Measurements from ENCODE around the gene SOS1. TPM values are rescaled to one million over a fixed set of nuclear protein-coding genes. Genes with fewer than 3 reads are reported as not detected.
A peak's percentile ranks its signal among the peaks of the same experiment; 100 is the strongest.

The SOS1 gene
- total and polyA plus RNA-seq, 2 of the 13 experiments (the other 11 are each of a cell fraction or from before 2014, with no cell fraction given): 20.8 to 60.4 TPM

DNA sequence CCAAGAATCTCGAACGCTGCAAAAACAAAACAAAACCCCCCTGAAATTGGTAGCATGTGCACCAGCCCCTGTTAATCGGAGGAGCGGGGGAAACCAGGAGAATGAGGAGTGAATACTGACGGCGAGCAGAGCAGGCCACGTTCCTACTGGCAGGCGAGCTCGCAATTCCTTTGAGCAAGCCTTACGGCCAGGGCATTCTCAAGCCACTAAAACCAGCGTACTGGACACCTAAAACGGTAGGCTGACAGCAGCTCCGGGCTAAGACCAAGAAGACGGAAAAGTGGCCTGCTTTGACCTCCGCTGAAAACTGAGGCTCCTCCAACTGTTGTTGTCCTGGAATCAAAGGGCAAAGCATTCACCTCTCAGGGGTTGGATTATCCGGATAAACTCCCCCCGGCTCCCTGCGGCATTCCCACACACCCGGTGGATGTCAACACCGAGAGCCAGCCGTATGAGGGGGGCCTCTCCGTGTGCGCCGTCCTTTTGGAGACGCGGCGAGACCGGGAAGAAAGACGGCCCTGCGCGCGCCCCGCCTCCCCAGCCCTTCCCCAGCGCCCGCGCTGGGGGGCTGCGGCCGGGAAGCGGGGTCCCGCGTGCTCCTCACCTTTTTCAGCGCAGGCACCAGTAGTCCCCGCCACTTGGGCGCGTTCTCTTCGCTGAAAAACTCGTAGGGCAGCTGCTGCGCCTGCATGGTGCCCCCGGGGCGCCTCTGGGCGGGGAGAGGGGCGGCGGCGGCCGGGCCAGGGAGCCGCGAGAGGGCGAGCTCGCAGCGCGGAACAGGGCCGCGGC is 925 bp downstream of the SOS1 start (continued):
- TF ChIP-seq FOXO1 (CRISPR knock-in tag; IDR thresholded peaks at IDR 0.05): peak; percentile 21; the same call in 1 of the 2 replicates
- 0 out of 2 replicates have a peak, but pooled peaks have one; percentile 72 for TF ChIP-seq ZNF260 (CRISPR knock-in tag; IDR thresholded peaks at IDR 0.05; ENCODE audit: borderline replicate concordance, low read depth)
- TF ChIP-seq, protein P1, sequence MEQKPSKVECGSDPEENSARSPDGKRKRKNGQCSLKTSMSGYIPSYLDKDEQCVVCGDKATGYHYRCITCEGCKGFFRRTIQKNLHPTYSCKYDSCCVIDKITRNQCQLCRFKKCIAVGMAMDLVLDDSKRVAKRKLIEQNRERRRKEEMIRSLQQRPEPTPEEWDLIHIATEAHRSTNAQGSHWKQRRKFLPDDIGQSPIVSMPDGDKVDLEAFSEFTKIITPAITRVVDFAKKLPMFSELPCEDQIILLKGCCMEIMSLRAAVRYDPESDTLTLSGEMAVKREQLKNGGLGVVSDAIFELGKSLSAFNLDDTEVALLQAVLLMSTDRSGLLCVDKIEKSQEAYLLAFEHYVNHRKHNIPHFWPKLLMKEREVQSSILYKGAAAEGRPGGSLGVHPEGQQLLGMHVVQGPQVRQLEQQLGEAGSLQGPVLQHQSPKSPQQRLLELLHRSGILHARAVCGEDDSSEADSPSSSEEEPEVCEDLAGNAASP (CRISPR knock-in tag; IDR thresholded peaks at IDR 0.05; ENCODE audit: borderline replicate concordance): no peak; the same call in 1 of the 2 replicates
- TF ChIP-seq PHF21A (CRISPR knock-in tag; IDR thresholded peaks at IDR 0.05): peak; percentile 30; the same call in 1 of the 2 replicates
- TF ChIP-seq ZNF572 (CRISPR knock-in tag; IDR thresholded peaks at IDR 0.05): peak; percentile 90
- TF ChIP-seq ATF7-NPFF (CRISPR knock-in tag; IDR thresholded peaks at IDR 0.05; ENCODE audit: low read depth): peak; percentile 48; the same call in 1 of the 2 replicates
- TF ChIP-seq ZNF788 (CRISPR knock-in tag; IDR thresholded peaks at IDR 0.05; ENCODE audit: borderline replicate concordance): peak; percentile 42; the same call in 1 of the 2 replicates
- peak; percentile 48; the same call in 1 of the 2 replicates for TF ChIP-seq MAFG (CRISPR knock-in tag; IDR thresholded peaks at IDR 0.05)
- peak; percentile 54; the same call in 1 of the 2 replicates for TF ChIP-seq ZNF777 (CRISPR knock-in tag; IDR thresholded peaks at IDR 0.05)
- peak; percentile 48; the same call in 1 of the 2 replicates for TF ChIP-seq ZNF878 (CRISPR knock-in tag; IDR thresholded peaks at IDR 0.05)
- 0 out of 2 replicates have a peak, but pooled peaks have one; percentile 61 for TF ChIP-seq ZNF841 (CRISPR knock-in tag; IDR thresholded peaks at IDR 0.05; ENCODE audit: borderline replicate concordance)
- TF ChIP-seq, protein P2, sequence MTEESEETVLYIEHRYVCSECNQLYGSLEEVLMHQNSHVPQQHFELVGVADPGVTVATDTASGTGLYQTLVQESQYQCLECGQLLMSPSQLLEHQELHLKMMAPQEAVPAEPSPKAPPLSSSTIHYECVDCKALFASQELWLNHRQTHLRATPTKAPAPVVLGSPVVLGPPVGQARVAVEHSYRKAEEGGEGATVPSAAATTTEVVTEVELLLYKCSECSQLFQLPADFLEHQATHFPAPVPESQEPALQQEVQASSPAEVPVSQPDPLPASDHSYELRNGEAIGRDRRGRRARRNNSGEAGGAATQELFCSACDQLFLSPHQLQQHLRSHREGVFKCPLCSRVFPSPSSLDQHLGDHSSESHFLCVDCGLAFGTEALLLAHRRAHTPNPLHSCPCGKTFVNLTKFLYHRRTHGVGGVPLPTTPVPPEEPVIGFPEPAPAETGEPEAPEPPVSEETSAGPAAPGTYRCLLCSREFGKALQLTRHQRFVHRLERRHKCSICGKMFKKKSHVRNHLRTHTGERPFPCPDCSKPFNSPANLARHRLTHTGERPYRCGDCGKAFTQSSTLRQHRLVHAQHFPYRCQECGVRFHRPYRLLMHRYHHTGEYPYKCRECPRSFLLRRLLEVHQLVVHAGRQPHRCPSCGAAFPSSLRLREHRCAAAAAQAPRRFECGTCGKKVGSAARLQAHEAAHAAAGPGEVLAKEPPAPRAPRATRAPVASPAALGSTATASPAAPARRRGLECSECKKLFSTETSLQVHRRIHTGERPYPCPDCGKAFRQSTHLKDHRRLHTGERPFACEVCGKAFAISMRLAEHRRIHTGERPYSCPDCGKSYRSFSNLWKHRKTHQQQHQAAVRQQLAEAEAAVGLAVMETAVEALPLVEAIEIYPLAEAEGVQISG (CRISPR knock-in tag; IDR thresholded peaks at IDR 0.05): 0 out of 2 replicates have a peak, but pooled peaks have one; percentile 21
- peak; percentile 32; the same call in 1 of the 2 replicates for TF ChIP-seq ZNF768 (CRISPR knock-in tag; IDR thresholded peaks at IDR 0.05)
- TF ChIP-seq ZNF547 (CRISPR knock-in tag; IDR thresholded peaks at IDR 0.05): 0 out of 2 replicates have a peak, but pooled peaks have one; percentile 20
- TF ChIP-seq ZNF598 (CRISPR knock-in tag; IDR thresholded peaks at IDR 0.05; ENCODE audit: borderline replicate concordance): peak; percentile 81; the same call in 1 of the 2 replicates
- TF ChIP-seq TCF7 (IDR thresholded peaks at IDR 0.05; ENCODE audit: low read depth): no peak
- no peak for TF ChIP-seq ZBTB7A (CRISPR knock-in tag; IDR thresholded peaks at IDR 0.05)
- peak; percentile 52; the same call in 1 of the 2 replicates for TF ChIP-seq ZFX (CRISPR knock-in tag; IDR thresholded peaks at IDR 0.05; ENCODE audit: low read depth)
- no peak for TF ChIP-seq NR1H2 (CRISPR knock-in tag; IDR thresholded peaks at IDR 0.05; ENCODE audit: borderline replicate concordance, low read depth)
- no peak for TF ChIP-seq SOX13 (IDR thresholded peaks at IDR 0.05)
- no peak for TF ChIP-seq SOX13 (CRISPR knock-in tag; conservative IDR thresholded peaks at IDR 0.05 in 1 of 2, IDR thresholded peaks at IDR 0.05 in 1 of 2)
- TF ChIP-seq ZNF567 (CRISPR knock-in tag; IDR thresholded peaks at IDR 0.05; ENCODE audit: borderline replicate concordance): no peak
- no peak; the same call in 1 of the 2 replicates for TF ChIP-seq ZNF678 (CRISPR knock-in tag; IDR thresholded peaks at IDR 0.05)
- TF ChIP-seq ZNF672 (CRISPR knock-in tag; IDR thresholded peaks at IDR 0.05): 0 out of 2 replicates have a peak, but pooled peaks have one; percentile 70

Data from HepG2 (cell line).